Large intestine (tissue), 3 donors: ENCODE results near the gene BANF2. TPM values are rescaled to one million over a fixed set of nuclear protein-coding genes. Genes with fewer than 3 reads are reported as not detected.
A peak's percentile ranks its signal among the peaks of the same experiment; 100 is the strongest.

Experiments used
- DNase-seq, 2 donors: peaks; one replicate each; pipeline versions ENCODE4 v3.0.0 to v3.0.0-alpha.2; 2013
- H3K27ac ChIP-seq: one replicate; pipeline ENCODE4 v1.5.1; 2013; ENCODE audit warnings: low read length
- H3K27me3 ChIP-seq: 2 replicates; pipeline ENCODE4 v1.6.1; 2013; ENCODE audit warnings: low read length; ENCODE audit not compliant: control insufficient read depth, insufficient read depth
- H3K36me3 ChIP-seq: 2 replicates; pipeline ENCODE4 v1.6.1; 2013; ENCODE audit warnings: low read length; ENCODE audit not compliant: control insufficient read depth, insufficient read depth
- H3K4me1 ChIP-seq: one replicate; pipeline ENCODE4 v1.6.1; 2013; ENCODE audit warnings: low read length; ENCODE audit not compliant: control insufficient read depth, insufficient read depth
- H3K4me3 ChIP-seq: one replicate; pipeline ENCODE4 v1.5.1; 2013; ENCODE audit warnings: low read length
- H3K9me3 ChIP-seq: one replicate; pipeline ENCODE4 v1.6.1; 2013; ENCODE audit warnings: mild to moderate bottlenecking, low read depth, low read length, moderate library complexity; ENCODE audit not compliant: control insufficient read depth
- WGBS: methylation state at CpG from one replicate; pipeline ENCODE4 v1.1.5; 2013; ENCODE audit warnings: low lambda C conversion rate; ENCODE audit not compliant: insufficient coverage; 5-methylcytosine and 5-hydroxymethylcytosine counted together
- polyA plus RNA-seq: library from polyadenylated mRNA; unstranded; fragments of 120-200 nt; gene quantifications from one replicate; pipeline ENCODE4 v1.2.1, GENCODE V29; 2013

Gene BANF2
- polyA plus RNA-seq, 1 donor: not detected

- no CpG with 5 or more reads among the region's 14 CpGs for WGBS
- H3K9me3 ChIP-seq: no peaks in the 10 kb centered on the region
- H3K4me3 ChIP-seq: no peak overlapping the region
- H3K27ac ChIP-seq: peak overlapping the region; percentile 83
- H3K4me1 ChIP-seq: peaks cover 10% of the 10 kb centered on the region
- H3K27me3 ChIP-seq: no peaks in the 10 kb centered on the region
- no peaks in the 10 kb centered on the region for H3K36me3 ChIP-seq
- DNase-seq: no peak
Observed at GRCh38 chr20:17722493-17723300, 22.9 kb downstream of the BANF2 start.

GRCh38 chr20:17723301-17723691 lies 23.5 kb downstream of the BANF2 start:
- Histone ChIP-seq H3K27ac (no peak overlapping the region), H3K4me3 (no peak overlapping the region), H3K9me3 (no peaks in the 10 kb centered on the region), H3K27me3 (no peaks in the 10 kb centered on the region), H3K4me1 (peaks cover 10% of the 10 kb centered on the region), H3K36me3 (no peaks in the 10 kb centered on the region)
- no peak for DNase-seq
- 100% methylated on average over 1 of the region's 5 CpGs for WGBS

- peaks cover 10% of the 10 kb centered on the region for H3K4me1 ChIP-seq
- H3K4me3 ChIP-seq: no peak overlapping the region
- H3K27me3 ChIP-seq: no peaks in the 10 kb centered on the region
- no peak overlapping the region for H3K27ac ChIP-seq
- WGBS: no CpG with 5 or more reads among the region's 13 CpGs
- DNase-seq: no peak
- no peaks in the 10 kb centered on the region for H3K9me3 ChIP-seq
- H3K36me3 ChIP-seq: no peaks in the 10 kb centered on the region
Observed at GRCh38 chr20:17725094-17725835, 25.5 kb downstream of the BANF2 start.

GRCh38 chr20:17726902-17727301 lies 27.1 kb downstream of the BANF2 start:
- no peak overlapping the region for H3K4me3 ChIP-seq
- WGBS: no CpG with 5 or more reads among the region's 4 CpGs
- no peaks in the 10 kb centered on the region for H3K36me3 ChIP-seq

GRCh38 chr20:17727351-17727750 lies 27.6 kb downstream of the BANF2 start:
- Histone ChIP-seq H3K27me3 (no peaks in the 10 kb centered on the region), H3K4me3 (no peak overlapping the region), H3K4me1 (peaks cover 4% of the 10 kb centered on the region), H3K9me3 (no peaks in the 10 kb centered on the region), H3K27ac (no peak overlapping the region), H3K36me3 (no peaks in the 10 kb centered on the region)
- no peak for DNase-seq
- no CpG with 5 or more reads among the region's 10 CpGs for WGBS

More at GRCh38 chr20:17726902-17727301, 27.1 kb downstream of the BANF2 start:
- Histone ChIP-seq H3K27me3 (no peaks in the 10 kb centered on the region), H3K9me3 (no peaks in the 10 kb centered on the region), H3K27ac (no peak overlapping the region), H3K4me1 (peaks cover 7% of the 10 kb centered on the region)
- DNase-seq: no peak

- Histone ChIP-seq H3K27me3 (no peaks in the 10 kb centered on the region), H3K36me3 (no peaks in the 10 kb centered on the region), H3K27ac (no peak overlapping the region), H3K4me3 (no peak overlapping the region), H3K4me1 (no peaks in the 10 kb centered on the region), H3K9me3 (no peaks in the 10 kb centered on the region)
- WGBS: no CpG with 5 or more reads among the region's 12 CpGs
- DNase-seq: no peak
Observed at GRCh38 chr20:17728074-17728473, 28.3 kb downstream of the BANF2 start.

GRCh38 chr20:17730071-17730470 lies 30.3 kb downstream of the BANF2 start:
- DNase-seq: no peak
- no peak overlapping the region for H3K4me3 ChIP-seq
- no peak overlapping the region for H3K27ac ChIP-seq
- H3K27me3 ChIP-seq: no peaks in the 10 kb centered on the region
- 87% methylated on average over 3 of the region's 10 CpGs for WGBS
- H3K4me1 ChIP-seq: peaks cover 4% of the 10 kb centered on the region
- no peaks in the 10 kb centered on the region for H3K9me3 ChIP-seq
- no peaks in the 10 kb centered on the region for H3K36me3 ChIP-seq

- Histone ChIP-seq H3K4me1 (peaks cover 9% of the 10 kb centered on the region), H3K27ac (no peak overlapping the region), H3K9me3 (peaks cover 1% of the 10 kb centered on the region), H3K4me3 (no peak overlapping the region), H3K27me3 (no peaks in the 10 kb centered on the region), H3K36me3 (no peaks in the 10 kb centered on the region)
- WGBS: 61% methylated on average over 3 of the region's 5 CpGs
- DNase-seq: peak; percentile 52 to 68
Observed at GRCh38 chr20:17731233-17731632, 31.5 kb downstream of the BANF2 start.

- Histone ChIP-seq H3K36me3 (no peaks in the 10 kb centered on the region), H3K4me1 (peaks cover 9% of the 10 kb centered on the region), H3K27me3 (no peaks in the 10 kb centered on the region), H3K9me3 (peaks cover 2% of the 10 kb centered on the region), H3K27ac (no peak overlapping the region), H3K4me3 (no peak overlapping the region)
- no CpG with 5 or more reads among the region's 6 CpGs for WGBS
- no peak for DNase-seq
Observed at GRCh38 chr20:17732907-17733521, 33.2 kb downstream of the BANF2 start.

GRCh38 chr20:17733767-17734304 lies 34.1 kb downstream of the BANF2 start:
- Histone ChIP-seq H3K27me3 (no peaks in the 10 kb centered on the region), H3K4me3 (no peak overlapping the region), H3K4me1 (peaks cover 9% of the 10 kb centered on the region), H3K9me3 (peaks cover 2% of the 10 kb centered on the region), H3K27ac (no peak overlapping the region), H3K36me3 (no peaks in the 10 kb centered on the region)
- no peak for DNase-seq
- WGBS: 17% methylated on average over 1 of the region's 4 CpGs
